GM04504 (cell line): ENCODE data around the gene VEGFB.
"Not testable (repeated sequence)": the region's sequence is repeated elsewhere in the genome, so short reads cannot be mapped to it uniquely, and the experiment has no call there.

Experiments used
- DNase-seq: peaks from one replicate; pipeline ENCODE4 v3.0.0-alpha.2; 2012; ENCODE audit warnings: low read depth

The VEGFB gene

DNA sequence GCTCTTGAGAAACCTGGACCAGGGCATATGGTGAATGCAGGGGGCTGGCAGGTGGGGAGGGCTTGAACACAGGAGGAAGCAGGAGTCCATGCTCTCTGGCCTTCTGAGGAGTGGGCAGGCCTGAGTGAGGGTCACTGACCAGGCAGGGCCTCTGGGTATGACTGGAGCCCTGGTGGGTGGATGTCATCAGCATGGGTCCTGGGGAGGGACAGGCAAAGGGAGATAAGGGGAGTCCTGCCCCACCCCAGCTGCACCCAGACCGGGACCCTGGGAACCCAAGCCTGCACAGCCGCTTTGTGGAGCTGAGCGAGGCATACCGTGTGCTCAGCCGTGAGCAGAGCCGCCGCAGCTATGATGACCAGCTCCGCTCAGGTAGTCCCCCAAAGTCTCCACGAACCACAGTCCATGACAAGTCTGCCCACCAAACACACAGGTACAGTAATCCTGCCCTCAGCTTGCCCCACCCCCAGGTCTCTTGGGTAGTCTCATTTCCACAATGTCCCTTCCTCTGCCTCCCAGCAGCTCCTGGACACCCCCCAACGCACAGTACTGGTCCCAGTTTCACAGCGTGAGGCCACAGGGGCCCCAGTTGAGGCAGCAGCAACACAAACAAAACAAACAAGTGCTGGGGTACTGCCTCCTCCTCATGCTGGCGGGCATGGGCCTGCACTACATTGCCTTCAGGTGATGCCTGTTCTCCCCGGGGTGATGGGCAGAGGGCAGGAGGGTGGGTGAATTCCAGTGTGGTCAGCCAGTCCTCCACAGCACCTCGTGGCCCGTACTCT, 2.0 kb upstream of the VEGFB start:
- DNase-seq, result no peak

DNA sequence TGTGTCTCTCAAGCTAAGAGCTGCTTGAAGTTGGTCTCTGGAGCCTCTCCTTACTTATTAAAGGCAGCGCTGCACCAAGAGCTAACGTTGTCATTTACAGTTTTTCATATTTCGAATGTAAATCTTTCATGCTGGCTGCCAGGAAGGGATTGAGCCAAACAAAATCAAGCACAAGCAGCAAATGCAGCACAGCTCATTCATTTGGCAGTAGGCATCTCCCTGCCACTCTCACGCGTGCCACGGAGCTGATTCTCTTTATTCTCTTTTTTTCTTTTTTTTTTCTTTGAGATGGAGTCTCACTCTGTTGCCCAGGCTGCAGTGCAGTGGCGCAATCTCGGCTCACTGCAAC, 1.4 kb upstream of the VEGFB start:
- DNase-seq, result no peak

DNA sequence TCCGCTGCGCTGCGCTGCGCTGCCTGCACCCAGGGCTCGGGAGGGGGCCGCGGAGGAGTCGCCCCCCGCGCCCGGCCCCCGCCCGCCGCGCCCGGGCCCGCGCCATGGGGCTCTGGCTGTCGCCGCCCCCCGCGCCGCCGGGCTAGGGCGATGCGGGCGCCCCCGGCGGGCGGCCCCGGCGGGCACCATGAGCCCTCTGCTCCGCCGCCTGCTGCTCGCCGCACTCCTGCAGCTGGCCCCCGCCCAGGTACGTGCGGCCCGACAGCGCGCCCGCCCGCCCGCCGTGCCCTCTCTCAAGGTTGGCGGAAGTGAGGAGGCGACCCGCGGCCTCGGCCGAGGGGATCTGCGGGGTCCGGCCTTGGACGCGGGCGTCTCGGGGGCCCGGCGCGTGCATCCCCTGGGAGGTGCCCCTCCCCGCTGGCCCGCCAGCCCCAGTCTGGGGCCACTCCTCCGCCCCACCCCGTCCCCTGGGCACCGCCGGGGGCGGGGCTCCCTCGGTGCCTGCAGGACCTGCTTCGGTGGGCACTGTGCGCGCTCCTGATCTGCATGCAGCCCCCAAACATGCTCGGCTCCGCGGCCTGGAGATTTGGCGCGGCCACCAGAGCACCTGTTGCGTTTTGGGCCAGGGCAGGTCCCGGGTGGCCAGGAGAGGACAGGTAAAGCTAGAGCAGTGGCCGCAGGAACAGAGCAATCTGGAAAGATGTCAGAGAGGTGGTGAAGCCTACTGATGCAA, 429 bp downstream of the VEGFB start:
- DNase-seq, result no peak

DNA sequence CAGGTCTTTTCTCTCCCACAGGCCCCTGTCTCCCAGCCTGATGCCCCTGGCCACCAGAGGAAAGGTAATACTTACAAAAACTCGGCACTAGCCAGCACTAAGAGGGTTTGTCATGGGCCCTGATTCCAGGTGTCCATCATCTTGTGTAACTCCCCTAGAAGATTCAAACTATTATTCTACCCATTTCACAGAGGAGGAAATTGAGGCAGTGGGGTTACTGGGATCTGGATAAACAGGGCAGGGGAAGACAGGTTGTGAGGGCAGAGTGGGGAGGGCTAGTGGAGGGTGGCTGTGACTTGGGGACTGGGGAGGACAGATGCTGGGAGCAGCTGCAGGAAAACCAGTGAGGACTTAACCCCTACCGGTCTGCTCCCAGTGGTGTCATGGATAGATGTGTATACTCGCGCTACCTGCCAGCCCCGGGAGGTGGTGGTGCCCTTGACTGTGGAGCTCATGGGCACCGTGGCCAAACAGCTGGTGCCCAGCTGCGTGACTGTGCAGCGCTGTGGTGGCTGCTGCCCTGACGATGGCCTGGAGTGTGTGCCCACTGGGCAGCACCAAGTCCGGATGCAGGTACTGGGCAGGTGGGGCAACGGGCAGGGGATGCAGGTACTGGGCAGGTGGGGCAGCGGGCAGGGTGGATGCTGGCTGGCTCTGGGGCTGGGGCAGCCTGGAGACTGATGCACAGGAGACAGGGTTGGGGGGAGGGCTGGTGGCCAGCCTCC, 1.2 kb downstream of the VEGFB start:
- DNase-seq, result no peak

DNA sequence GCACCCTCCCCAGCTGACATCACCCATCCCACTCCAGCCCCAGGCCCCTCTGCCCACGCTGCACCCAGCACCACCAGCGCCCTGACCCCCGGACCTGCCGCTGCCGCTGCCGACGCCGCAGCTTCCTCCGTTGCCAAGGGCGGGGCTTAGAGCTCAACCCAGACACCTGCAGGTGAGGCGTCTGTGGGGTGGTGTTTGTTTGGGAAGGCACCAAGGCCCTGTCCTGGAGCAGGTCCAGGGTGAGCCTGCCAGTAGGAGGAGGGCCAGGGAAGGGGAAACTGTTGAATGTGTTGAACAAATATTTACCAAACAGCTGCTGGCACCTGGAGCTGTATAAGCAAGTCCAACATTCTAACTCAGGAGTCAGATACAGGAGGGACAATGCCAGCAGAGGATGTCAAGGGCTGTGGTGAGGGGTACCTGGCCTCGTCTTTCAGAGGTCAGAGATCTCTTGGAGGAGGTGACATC, 3.1 kb downstream of the VEGFB start:
- no peak for DNase-seq

DNA sequence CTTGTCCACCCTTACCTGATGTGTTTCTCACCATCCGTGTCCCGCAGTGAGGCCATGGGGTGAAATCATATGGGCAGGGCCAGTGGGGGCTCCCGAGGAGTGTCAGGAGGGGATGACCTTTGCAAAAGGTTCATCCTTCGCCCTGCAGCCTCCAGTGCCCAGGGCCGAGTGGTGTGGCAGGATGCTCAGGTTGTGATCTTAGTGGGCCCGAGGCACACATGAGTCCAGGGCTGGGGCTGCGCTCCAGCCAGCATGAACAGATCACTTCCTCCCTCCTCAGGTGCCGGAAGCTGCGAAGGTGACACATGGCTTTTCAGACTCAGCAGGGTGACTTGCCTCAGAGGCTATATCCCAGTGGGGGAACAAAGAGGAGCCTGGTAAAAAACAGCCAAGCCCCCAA, 3.7 kb downstream of the VEGFB start:
- DNase-seq, result no peak

DNA sequence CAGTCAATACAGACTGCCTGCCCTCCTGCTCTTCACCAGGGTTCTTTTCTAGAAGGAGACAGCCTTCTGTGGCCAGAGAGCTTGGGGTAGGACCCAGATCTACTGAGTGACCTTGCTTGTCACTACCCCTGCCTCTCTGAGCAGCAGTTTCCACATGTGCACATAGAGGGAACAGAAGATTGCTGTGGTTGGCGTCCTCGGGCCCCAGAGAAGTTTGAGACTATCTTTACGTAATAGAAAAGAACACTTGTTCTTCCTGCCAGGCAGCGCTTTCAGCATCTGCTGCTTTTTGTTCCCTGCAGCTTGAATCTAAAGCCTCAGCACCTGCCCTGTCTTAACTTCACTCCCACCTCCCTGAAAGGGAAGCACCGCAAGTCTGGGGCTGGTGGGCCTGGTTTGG, 4.6 kb downstream of the VEGFB start:
- DNase-seq, result no peak

DNA sequence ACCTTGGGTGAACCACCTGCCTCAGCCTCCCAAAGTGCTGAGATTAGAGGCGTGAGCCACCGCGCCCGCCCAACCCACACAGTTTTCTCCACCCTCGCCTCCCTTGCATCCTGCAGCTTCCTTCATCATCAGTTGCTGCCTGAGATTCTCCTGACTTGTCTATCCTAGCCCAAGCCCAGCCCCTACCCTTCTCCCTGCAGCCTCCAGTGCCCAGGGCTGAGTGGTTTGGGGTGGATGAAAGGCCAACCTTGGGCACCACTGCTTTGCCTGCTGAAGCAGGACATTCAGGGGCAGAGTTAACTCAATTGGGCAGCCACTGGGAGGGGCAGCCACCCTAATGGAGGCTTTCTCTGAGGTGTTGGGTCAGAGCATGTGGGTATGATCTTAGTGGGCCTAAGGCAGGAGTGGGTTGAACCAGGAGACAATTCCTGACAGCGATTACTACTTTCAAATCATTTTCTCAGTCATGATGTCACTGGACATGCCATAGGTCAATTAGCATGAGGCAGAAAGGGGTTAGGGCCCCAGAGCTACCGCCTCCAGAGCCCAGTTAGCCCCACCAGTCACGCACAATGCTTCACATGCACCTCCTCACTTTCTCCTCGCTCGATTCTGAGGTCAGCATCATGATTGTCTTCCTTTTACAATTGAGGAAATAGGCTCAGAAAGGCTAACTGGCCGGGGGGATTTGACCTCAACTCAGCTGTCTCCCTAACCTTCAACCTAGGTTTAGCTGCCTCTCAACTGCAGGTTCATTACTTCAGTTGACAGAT, 5.5 kb downstream of the VEGFB start:
- DNase-seq, result no peak

DNA sequence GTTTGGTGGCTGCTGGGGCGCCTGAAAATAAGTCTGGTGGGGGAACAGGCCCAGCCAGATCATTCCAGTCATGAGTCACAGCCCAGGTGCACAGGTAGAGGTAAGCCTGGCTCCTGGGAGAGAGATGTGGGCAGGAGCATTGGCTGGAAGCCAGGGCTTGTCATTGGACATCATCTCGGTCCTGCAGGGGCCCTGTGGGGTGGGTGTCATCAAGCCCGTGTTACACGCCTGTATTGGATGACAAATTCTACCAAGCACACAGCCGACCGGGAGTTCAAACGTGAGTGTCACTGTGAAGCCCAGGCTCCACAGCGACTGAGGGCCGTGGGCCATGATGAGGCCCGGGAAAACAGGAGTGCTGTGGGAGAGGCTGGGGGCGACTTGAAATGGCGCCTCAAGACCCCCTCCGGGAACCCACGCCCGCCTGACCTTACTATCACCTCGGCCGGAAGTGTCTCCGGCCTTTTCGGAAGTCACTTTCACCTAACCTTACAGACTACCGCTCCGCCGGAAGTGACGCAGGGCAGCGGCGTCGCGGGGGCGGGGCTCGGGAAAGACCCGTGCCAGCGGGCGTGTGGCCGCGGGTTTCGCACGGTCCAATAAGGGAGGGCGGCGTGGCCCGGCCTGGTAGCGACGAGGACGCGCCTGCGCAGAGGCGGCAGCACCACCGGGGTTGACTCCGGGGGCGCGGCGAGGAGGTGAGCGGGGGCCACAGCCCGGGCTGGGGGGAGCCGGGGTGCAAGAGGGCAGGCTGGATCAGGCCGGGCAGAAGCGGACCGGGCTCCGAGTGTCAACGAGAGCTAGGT, 6.3 kb downstream of the VEGFB start, which contains the start of gene FKBP2:
Gene FKBP2 (plus strand): TSS at position 661 of the 806 bp plus-strand sequence. CDS start 1,293 bp downstream, outside the sequence.
- peak; percentile 95 for DNase-seq

DNA sequence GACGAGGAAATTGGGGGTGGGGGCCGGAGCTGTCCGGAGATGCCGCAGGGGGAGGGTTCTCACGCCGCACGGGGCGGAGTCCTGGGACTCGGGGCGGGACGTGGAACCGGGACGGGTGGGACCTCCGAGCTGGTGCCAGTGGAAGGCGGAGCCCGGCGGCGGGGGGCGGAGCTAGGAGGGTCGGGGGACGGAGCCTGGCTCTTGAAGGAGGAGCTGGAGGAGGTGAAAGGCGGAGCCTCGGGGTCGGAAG, 6.8 kb downstream of the VEGFB start:
- peak; percentile 97 for DNase-seq

DNA sequence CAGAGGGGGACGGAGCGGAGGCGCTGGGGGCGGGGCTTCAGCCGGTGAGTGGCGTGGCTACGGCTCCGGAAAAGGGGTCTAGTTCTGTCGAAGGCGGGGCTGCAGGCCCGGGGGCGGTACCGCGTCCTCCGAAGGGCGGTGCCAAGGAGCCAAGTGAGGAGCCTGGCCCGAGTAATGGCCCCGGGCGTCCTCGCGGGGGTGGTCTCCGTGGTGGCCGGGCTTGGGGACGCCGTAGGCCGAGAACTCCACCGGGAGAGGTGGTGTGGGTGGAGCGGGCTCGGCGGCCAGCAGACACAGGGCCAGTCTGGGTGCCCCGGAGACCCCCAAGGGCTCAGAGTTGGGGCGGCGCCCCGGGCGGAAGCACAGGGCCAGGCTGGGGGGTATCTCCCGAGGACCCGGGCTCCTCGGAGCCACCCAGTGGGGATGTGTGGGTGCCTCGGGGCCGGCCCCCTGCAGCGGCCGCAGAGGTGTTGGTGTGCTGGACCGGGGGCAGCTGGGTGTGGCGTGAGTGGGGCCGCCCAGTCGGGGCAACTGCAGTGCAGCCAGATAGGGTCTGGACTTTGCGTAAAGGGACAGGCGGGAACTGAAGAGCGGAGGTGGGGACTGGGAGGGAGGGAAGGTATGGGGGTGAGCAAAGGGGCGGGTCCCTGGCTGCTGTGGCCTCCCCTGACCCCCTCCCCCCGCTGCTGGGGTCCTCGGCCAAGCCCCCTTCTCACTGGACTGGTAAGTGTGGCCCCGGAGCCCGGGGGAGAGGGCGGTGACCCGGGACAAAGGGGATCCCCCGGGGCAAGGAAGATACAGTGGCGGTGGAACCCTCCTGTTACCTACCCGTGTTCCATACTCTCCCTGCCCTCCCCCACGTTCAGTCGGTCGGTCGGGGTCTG, 7.3 kb downstream of the VEGFB start:
- no peak for DNase-seq

DNA sequence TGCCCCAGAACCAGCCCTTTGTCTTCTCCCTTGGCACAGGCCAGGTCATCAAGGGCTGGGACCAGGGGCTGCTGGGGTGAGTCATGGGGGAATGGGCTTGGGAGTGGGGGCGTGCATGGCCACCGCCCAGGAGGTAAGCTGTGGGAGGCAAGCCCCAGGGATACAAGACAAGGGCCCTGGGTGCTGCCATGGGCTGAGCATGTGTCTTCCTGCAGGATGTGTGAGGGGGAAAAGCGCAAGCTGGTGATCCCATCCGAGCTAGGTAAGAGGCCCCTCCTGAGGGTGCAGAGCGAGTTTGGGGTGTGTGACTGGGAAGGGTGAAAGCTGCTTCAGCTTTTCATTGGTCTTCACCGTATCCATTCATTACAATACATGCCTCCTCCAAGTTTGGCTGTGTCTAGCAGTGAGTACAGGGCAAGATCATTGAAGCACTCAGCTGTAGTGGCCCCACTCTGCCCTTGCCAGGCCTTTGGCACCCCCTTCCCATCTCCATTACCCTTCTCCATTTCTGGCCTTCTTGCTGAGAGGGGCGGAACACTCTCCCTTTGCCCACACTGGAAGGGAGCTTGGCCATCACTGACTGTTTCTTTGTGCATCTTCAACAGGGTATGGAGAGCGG, 9.0 kb downstream of the VEGFB start:
- DNase-seq, result no peak

DNA sequence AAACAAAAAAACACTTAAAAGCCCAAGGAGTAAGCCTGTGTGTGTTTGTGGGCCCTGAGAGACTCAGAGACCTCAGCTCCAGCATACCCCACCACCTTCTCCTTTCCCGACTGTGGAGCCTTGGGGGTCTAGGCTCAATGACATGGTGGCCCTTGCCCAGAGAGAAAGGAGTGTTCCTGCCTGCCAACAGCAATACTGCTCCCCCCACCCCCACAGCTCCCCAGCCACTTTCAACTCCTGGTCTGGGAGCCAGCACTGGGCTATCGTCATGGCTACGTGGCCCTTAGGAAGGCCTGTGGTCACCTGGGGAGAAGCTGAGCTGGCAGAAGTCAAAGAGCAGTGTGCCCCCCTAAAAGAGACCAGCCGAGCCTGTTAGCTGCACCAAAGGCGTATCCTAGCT, 9.7 kb downstream of the VEGFB start:
- no peak for DNase-seq

DNA sequence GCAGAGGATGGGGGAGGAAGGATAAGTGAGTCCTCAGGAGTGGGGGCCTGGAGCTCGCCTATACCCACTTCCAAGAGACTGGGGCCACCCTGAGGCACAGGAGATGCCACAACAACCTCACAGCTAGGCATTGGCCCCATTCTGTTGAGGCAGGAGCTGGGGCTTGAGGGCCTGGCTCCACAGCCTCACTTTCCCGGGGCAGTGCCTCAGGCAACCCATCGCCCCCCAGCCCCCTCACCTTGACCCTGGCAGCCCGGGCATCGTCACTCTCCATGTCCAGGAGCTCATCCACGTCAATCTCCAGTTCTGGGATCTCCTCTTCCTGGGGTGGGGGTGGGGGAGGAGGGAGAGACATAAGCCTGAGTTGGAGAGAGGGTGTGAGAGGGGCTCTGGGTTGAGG, 10.6 kb downstream of the VEGFB start:
- DNase-seq, result no peak

DNA sequence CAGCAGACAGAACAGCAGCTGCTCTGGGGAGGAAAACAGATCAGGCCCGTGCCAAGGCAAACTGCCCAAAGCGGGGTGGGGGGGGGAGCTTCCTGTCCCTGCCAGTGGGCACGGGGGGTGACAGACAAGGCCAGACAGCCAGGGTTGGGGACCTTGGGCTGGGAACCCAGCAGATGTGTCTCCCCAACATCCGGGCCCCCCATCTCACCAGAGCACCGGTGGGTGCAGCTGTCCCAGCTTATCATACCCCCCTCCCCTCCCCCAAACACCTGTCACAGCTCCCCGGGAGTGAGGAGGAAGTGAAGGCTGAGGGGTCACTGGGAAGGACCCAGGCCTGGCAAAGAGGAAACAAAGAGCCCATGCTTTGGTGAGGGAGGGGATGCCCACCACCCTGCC, 11.0 kb downstream of the VEGFB start:
- DNase-seq, result no peak

DNA sequence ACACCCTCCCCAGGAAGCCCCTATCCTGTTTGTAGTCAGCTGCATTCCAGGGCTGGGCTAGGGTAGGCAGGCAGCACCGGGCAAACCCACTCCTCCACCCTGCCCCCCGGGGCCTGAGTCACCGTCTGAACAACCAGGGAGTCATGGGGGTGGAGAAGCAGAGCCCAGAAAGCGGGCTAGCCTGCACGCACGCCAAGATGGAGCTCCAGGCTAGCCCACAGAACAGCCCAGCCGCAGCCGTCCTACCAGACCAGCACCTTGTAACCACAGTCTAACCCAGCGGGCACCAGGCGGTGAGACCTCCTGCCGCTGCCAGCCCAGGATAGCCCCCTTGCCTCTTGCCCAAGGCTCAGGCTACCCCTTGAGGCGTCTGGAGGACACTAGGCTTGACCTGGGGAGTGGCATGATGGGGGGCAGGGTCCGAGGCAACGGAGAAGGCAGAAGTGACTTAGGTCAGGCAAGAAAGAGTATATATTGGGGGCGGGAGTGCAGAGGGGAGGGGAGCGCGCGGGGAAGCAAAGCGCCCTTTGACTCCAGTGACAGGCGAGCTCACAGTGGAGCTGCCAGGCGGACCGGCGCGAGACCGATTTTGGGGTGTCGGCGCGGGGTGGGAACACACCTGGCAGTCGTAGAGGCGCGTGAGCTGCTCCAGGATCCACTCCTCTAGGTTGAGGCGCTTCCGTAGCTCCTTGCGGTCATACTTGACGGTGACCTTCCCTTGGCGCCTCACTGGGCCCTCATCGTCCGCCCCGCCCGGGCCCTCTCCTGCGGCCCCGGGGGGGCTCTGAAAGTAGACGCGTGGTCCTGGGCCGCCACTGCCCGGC, 11.6 kb downstream of the VEGFB start:
- DNase-seq, result peak; percentile 72

DNA sequence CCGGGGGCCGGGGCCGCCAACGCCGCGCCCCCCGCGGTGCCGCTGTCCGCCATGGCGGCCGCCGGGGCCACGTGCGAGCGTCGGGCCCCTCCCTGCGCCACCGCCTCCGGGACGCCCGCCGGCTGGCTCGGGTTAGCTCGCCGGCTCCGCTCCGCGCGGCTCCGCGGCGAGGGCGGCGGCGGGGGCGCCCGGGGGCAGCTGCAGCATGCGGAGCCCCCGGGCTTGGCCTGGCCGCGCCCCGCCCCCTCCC, 12.2 kb downstream of the VEGFB start:
- DNase-seq, result not testable (repeated sequence)

DNA sequence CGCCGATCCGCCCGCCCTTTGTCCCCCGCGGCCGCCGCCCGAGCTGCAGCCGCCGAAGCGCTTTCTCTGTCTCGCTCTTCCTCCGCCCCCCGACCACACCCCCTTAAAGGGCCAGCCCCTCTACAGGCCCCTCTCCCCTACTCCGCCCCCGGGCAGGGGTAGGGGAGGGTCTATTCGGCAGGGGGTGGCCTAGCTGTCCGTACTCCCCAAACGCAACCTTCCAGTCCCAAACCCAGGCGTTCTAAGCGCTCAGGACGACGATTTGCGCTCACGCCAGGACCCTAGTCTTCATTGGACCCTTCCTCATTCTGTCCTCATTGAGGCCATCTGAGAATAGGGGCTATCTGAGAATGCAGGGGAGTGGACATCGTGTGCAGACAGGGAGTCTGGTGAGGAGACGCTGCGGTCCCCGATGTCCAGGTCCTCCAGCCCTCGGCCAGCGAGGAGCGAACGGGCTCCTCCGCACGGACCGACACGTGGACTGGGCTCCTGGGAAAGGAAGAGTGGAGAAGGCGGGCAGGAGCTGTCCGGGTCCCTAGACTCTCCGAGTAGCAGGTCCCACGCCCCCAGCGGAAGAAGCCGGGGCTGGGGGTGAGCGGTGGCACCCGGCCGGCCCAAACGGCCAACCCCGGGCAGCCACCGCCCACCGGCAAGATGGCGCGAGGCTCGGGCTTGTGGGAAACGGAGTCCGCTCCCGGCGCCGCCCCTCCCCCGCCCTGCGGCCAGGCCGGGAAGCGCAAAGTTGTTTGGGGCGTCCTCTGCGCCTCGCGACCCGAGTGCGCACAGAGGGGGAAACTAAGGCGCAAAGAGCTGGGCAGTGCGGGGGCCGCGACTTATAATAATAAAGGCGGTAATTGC, 12.7 kb downstream of the VEGFB start, which contains the start of gene PPP1R14B:
Gene PPP1R14B (minus strand): TSS at position 73 of the 858 bp plus-strand sequence. CDS start 270 bp downstream, outside the sequence.
- peak; percentile 68 for DNase-seq
